HepG2 (cell line): ENCODE measurements around the gene KAT7. TPM values are rescaled to one million over a fixed set of nuclear protein-coding genes. Genes with fewer than 3 reads are reported as not detected.

ENCODE experiments used
- ATAD3A ChIP-seq: sonication (generic); formaldehyde crosslinking; IDR thresholded peaks from 2 replicates; pipeline ENCODE4 v1.4.0; 2020; ENCODE audit warnings: missing genetic modification reagents
- ATM ChIP-seq: fragments of 450-650 bp; IDR thresholded peaks from 2 replicates; pipeline ENCODE4 v1.7.1; 2017; ENCODE audit warnings: mild to moderate bottlenecking, borderline replicate concordance
- ELF1 ChIP-seq: sonication (generic); formaldehyde crosslinking; IDR thresholded peaks from 2 replicates; pipeline ENCODE4 v1.4.0; 2020; ENCODE audit warnings: missing genetic modification reagents
- FOXO1 ChIP-seq: sonication (generic); formaldehyde crosslinking; IDR thresholded peaks from 2 replicates; pipeline ENCODE4 v1.4.0; 2020; ENCODE audit warnings: missing genetic modification reagents
- JUND ChIP-seq: sonication (generic); formaldehyde crosslinking; IDR thresholded peaks from 2 replicates; pipeline ENCODE4 v1.8.0; 2022; ENCODE audit warnings: mild to moderate bottlenecking, missing genetic modification reagents
- RAD51 ChIP-seq: fragments of 450-650 bp; IDR thresholded peaks from 2 replicates; pipeline ENCODE4 v1.6.1; 2016; ENCODE audit warnings: borderline replicate concordance
- RARA ChIP-seq: IDR thresholded peaks from 2 replicates; pipeline ENCODE4 v1.6.1; 2016; ENCODE audit warnings: missing genetic modification reagents, missing compliant biosample characterization
- SOX5 ChIP-seq: IDR thresholded peaks from 2 replicates; pipeline ENCODE4 v1.6.1; 2016; ENCODE audit warnings: borderline replicate concordance
- SP2 ChIP-seq: sonication (generic); formaldehyde crosslinking; IDR thresholded peaks from 2 replicates; pipeline ENCODE4 v1.5.1; 2020; ENCODE audit warnings: mild to moderate bottlenecking, missing genetic modification reagents
- TBL1XR1 ChIP-seq: fragments of 150-350 bp; IDR thresholded peaks from 2 replicates; pipeline ENCODE4 v1.6.1; 2014; ENCODE audit warnings: borderline replicate concordance, low read length; ENCODE audit not compliant: partially characterized antibody
- TGIF2 ChIP-seq: IDR thresholded peaks from 2 replicates; pipeline ENCODE4 v1.6.1; 2016; ENCODE audit warnings: control low read depth, missing compliant biosample characterization
- THYN1 ChIP-seq: sonication (generic); formaldehyde crosslinking; IDR thresholded peaks from 2 replicates; pipeline ENCODE4 v1.8.1; 2023; ENCODE audit warnings: low read depth, mild to moderate bottlenecking, moderate library complexity, missing genetic modification reagents, borderline replicate concordance
- ZNF274 ChIP-seq: sonication (generic); formaldehyde crosslinking; IDR thresholded peaks from 2 replicates; pipeline ENCODE4 v1.5.1; 2020; ENCODE audit warnings: mild to moderate bottlenecking, missing genetic modification reagents
- ZNF350 ChIP-seq: sonication (generic); formaldehyde crosslinking; IDR thresholded peaks from 2 replicates; pipeline ENCODE4 v1.4.0; 2020; ENCODE audit warnings: mild to moderate bottlenecking, low read depth, missing genetic modification reagents, borderline replicate concordance
- ZNF431 ChIP-seq: sonication (generic); formaldehyde crosslinking; IDR thresholded peaks from 2 replicates; pipeline ENCODE4 v1.9.0; 2022; ENCODE audit warnings: missing genetic modification reagents, low read depth, mild to moderate bottlenecking, borderline replicate concordance
- ZNF564 ChIP-seq: sonication (generic); formaldehyde crosslinking; IDR thresholded peaks from 2 replicates; pipeline ENCODE4 v1.8.1; 2023; ENCODE audit warnings: mild to moderate bottlenecking, missing genetic modification reagents
- ZNF614 ChIP-seq: IDR thresholded peaks from 2 replicates; pipeline ENCODE4 v1.6.1; 2018; ENCODE audit warnings: missing biosample characterization, missing genetic modification reagents, inconsistent platforms, borderline replicate concordance
- ZNF644 ChIP-seq: IDR thresholded peaks from 2 replicates; pipeline ENCODE4 v1.6.1; 2016; ENCODE audit warnings: low read depth
- ZNF75D ChIP-seq: sonication (generic); formaldehyde crosslinking; IDR thresholded peaks from 2 replicates; pipeline ENCODE4 v1.8.1; 2023; ENCODE audit warnings: missing genetic modification reagents, mild to moderate bottlenecking, borderline replicate concordance
- ZNF883 ChIP-seq: sonication (generic); formaldehyde crosslinking; IDR thresholded peaks from 2 replicates; pipeline ENCODE4 v1.5.1; 2020; ENCODE audit warnings: mild to moderate bottlenecking, missing genetic modification reagents; ENCODE audit errors: not compliant biosample characterization
- polyA plus RNA-seq, 8 experiments: library from polyadenylated mRNA; depleted of rRNA in 3 of 8; stranded (reverse) in 7 of 8; unstranded in 1 of 8; fragments of >200 nt; fragmentation: Illumina TruSeq in 4 of 8; extraction: Trizol in 4 of 8; gene quantifications; 2 replicates each; pipeline versions ENCODE4 v1.2.1 to v1.2.3, GENCODE V29; 2011 to 2016; ENCODE audit warnings: low read depth in 4 of 8, missing spikeins in 1 of 8, mixed read lengths in 1 of 8; ENCODE audit not compliant: insufficient read depth in 1 of 8
- total RNA-seq, 5 experiments: library from RNA; depleted of rRNA; stranded (reverse); fragments of >200 nt; fragmentation: Illumina TruSeq; extraction: Trizol; gene quantifications; 2 replicates each; pipeline ENCODE4 v1.2.3, GENCODE V29; 2016; ENCODE audit warnings: low read depth in 1 of 5
- TF ChIP-seq, protein P1 (sequence below): sonication (generic); formaldehyde crosslinking; conservative IDR thresholded peaks from 2 replicates; pipeline ENCODE4 v1.8.0; 2022; ENCODE audit warnings: mild to moderate bottlenecking, moderate library complexity, missing genetic modification reagents
- TF ChIP-seq, protein P2 (sequence below), 2 experiments: sonication (generic) in 1 of 2; formaldehyde crosslinking in 1 of 2; IDR thresholded peaks; 2 replicates each; pipeline versions ENCODE4 v1.4.0 to v1.6.1; 2016 to 2020; ENCODE audit warnings: borderline replicate concordance in 1 of 2, low read depth in 1 of 2, mild to moderate bottlenecking in 1 of 2, missing genetic modification reagents in 1 of 2
- TF ChIP-seq, protein P3 (sequence below): sonication (generic); formaldehyde crosslinking; IDR thresholded peaks from 2 replicates; pipeline ENCODE4 v1.5.0; 2020; ENCODE audit warnings: mild to moderate bottlenecking, missing genetic modification reagents

Gene KAT7
- total and polyA plus RNA-seq, 2 of the 13 experiments (the other 11 are each of a cell fraction or from before 2014, with no cell fraction given), result 21.2 to 39.2 TPM

DNA sequence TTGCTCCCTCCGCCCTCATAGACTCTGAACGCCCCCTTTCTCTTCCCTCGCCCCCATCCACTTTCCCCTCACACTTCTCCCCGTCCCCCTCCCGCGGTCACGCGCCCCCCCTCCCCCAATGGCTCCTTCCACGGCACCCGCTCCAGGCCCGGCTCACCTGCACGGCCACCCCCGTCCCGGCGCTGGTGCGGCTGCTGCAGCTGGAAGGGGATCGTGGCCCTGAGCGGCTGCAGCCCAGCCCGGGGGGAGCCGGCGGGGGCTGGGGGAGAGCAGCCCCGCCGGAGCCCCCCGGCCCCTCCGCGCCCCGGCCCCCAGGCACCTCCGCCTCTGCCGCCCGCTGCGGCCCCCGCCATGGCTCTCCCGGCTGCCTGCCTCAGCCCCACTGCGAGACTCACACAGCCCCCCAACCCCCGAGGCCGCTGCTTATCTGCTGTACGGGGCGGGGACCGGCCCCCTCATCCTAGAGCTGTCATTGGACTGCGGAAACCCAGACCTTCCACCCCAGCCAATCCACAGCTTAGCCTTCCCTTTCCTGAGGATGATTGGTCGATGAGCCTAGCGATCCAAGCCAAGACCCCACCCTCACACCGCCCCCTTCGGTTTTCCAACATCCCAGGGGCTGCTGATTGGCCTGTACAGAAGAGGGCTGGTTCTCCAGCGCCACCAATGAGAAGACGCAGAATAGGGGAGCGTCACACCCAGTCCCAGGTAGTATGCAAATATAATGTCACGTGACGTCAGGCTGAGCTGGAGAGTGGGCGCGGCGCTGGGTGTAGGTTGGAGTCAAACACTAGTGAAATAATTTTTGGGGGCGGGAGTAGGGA is 24.5 kb upstream of the KAT7 start, which contains the start of gene FAM117A (continued):
- TF ChIP-seq ZNF75D (no peak), FOXO1 (peak; percentile 33; the same call in 1 of the 2 replicates), ZNF350 (CRISPR knock-in tag) (no peak; the same call in 1 of the 2 replicates), ZNF614 (CRISPR knock-in tag) (no peak), RARA (CRISPR knock-in tag) (no peak), TGIF2 (CRISPR knock-in tag) (0 out of 2 replicates have a peak, but pooled peaks have one; percentile 57), ZNF644 (no peak), JUND (CRISPR knock-in tag) (no peak), RAD51 (peak; percentile 99), ATM (no peak), ELF1 (CRISPR knock-in tag) (peak; percentile 11; the same call in 1 of the 2 replicates), ZNF883 (CRISPR knock-in tag) (peak; percentile 11), THYN1 (CRISPR knock-in tag) (no peak), ATAD3A (CRISPR knock-in tag) (no peak), TBL1XR1 (peak; percentile 63), SP2 (CRISPR knock-in tag) (peak; percentile 95), SOX5 (CRISPR knock-in tag) (no peak), ZNF564 (CRISPR knock-in tag) (no peak), ZNF431 (CRISPR knock-in tag) (no peak), ZNF274 (CRISPR knock-in tag) (no peak)
- TF ChIP-seq, protein P1, sequence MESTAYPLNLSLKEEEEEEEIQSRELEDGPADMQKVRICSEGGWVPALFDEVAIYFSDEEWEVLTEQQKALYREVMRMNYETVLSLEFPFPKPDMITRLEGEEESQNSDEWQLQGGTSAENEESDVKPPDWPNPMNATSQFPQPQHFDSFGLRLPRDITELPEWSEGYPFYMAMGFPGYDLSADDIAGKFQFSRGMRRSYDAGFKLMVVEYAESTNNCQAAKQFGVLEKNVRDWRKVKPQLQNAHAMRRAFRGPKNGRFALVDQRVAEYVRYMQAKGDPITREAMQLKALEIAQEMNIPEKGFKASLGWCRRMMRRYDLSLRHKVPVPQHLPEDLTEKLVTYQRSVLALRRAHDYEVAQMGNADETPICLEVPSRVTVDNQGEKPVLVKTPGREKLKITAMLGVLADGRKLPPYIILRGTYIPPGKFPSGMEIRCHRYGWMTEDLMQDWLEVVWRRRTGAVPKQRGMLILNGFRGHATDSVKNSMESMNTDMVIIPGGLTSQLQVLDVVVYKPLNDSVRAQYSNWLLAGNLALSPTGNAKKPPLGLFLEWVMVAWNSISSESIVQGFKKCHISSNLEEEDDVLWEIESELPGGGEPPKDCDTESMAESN, result 0 out of 2 replicates have a peak, but pooled peaks have one; percentile 28
- TF ChIP-seq, protein P2, sequence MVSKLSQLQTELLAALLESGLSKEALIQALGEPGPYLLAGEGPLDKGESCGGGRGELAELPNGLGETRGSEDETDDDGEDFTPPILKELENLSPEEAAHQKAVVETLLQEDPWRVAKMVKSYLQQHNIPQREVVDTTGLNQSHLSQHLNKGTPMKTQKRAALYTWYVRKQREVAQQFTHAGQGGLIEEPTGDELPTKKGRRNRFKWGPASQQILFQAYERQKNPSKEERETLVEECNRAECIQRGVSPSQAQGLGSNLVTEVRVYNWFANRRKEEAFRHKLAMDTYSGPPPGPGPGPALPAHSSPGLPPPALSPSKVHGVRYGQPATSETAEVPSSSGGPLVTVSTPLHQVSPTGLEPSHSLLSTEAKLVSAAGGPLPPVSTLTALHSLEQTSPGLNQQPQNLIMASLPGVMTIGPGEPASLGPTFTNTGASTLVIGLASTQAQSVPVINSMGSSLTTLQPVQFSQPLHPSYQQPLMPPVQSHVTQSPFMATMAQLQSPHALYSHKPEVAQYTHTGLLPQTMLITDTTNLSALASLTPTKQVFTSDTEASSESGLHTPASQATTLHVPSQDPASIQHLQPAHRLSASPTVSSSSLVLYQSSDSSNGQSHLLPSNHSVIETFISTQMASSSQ (IDR thresholded peaks at IDR 0.05; ENCODE audit: low read depth), result no peak
- TF ChIP-seq, protein P2 (CRISPR knock-in tag; IDR thresholded peaks at IDR 0.05; ENCODE audit: borderline replicate concordance), result 0 out of 2 replicates have a peak, but pooled peaks have one; percentile 18
- TF ChIP-seq, protein P3, sequence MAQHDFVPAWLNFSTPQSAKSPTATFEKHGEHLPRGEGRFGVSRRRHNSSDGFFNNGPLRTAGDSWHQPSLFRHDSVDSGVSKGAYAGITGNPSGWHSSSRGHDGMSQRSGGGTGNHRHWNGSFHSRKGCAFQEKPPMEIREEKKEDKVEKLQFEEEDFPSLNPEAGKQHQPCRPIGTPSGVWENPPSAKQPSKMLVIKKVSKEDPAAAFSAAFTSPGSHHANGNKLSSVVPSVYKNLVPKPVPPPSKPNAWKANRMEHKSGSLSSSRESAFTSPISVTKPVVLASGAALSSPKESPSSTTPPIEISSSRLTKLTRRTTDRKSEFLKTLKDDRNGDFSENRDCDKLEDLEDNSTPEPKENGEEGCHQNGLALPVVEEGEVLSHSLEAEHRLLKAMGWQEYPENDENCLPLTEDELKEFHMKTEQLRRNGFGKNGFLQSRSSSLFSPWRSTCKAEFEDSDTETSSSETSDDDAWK, result no peak
